Measurements from ENCODE around the gene MISP. TPM values are rescaled to one million over a fixed set of nuclear protein-coding genes. Genes with fewer than 3 reads are reported as not detected.

MISP gene
- total RNA-seq, 1 donor from 2014 or later, result not detected

DNA sequence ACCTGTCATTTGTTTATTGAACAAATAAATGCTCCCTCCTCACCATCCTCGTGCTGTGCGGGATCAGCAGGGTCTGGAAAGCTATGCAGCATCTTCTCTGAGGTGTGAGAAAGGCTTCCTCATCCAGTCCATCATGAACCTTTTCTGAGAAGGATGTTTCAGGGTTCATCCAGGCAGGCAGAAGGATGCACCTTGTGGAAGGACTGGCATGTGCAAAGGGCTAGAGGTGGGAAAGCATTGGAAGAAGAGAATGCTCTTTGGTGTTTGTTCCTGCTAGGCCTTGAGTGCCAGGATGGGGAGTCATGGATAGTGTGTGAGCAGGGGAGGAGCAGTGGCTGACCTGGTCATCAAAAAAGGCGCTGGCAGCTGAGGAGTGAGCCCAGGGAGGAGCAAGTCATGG lies 35.6 kb upstream of the MISP start:
- DNase-seq (ENCODE audit: low spot score in 2 of 2), result no peak
- H3K27ac ChIP-seq, result no peak overlapping the region
- intact Hi-C loops (cut with DNase I), result no loop called here
- H3K36me3 ChIP-seq, result no peaks in the 10 kb centered on the region
- no peak overlapping the region for H3K4me3 ChIP-seq
- H3K27me3 ChIP-seq, result peaks cover 7% of the 10 kb centered on the region
- no peaks in the 10 kb centered on the region for H3K4me1 ChIP-seq
- no peaks in the 10 kb centered on the region for H3K9me3 ChIP-seq
- TF ChIP-seq, protein P1, sequence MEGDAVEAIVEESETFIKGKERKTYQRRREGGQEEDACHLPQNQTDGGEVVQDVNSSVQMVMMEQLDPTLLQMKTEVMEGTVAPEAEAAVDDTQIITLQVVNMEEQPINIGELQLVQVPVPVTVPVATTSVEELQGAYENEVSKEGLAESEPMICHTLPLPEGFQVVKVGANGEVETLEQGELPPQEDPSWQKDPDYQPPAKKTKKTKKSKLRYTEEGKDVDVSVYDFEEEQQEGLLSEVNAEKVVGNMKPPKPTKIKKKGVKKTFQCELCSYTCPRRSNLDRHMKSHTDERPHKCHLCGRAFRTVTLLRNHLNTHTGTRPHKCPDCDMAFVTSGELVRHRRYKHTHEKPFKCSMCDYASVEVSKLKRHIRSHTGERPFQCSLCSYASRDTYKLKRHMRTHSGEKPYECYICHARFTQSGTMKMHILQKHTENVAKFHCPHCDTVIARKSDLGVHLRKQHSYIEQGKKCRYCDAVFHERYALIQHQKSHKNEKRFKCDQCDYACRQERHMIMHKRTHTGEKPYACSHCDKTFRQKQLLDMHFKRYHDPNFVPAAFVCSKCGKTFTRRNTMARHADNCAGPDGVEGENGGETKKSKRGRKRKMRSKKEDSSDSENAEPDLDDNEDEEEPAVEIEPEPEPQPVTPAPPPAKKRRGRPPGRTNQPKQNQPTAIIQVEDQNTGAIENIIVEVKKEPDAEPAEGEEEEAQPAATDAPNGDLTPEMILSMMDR (IDR thresholded peaks at IDR 0.05), result no peak

DNA sequence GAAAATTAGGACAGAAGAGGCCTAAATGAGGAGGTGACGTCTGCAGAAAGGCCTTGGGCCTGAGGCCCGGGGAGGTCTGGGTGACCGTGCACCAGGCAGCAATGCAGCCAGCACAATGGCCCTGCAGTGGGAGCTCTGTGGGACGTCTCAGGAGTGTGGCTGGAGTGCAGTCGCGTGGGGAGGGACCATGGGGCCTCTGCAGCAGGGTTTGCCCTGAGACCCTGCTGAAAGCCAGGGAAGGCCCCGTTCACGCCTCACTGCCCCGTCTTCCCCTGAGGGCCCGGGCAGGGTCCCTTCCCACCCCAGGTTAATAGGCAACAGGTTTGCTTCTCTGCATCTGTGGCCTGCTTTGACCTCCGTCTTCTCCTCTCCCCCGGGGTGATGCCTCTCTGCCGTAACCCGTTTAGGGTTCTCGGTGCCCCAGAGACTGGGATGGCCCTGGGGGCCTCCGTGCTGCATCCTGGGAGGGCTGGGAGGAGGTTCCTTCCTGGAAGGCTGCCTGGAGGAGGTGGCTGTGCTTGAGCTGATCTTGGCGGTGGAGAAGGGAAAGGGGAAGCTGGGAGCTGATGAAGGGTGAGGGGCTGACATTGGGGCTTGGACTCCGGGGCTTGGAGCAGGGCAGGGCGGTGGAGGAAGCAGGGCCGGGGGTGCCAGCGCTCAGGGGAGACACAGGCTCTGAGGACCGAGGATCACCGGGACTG lies 32.5 kb upstream of the MISP start:
- Histone ChIP-seq H3K9me3 (no peaks in the 10 kb centered on the region), H3K4me3 (no peak overlapping the region), H3K27ac (peak overlapping the region in 1 of 2 donors; percentile 70), H3K36me3 (no peaks in the 10 kb centered on the region), H3K4me1 (no peaks in the 10 kb centered on the region), H3K27me3 (peaks cover 7% of the 10 kb centered on the region)
- no peak for DNase-seq (ENCODE audit: low spot score in 2 of 2)
- intact Hi-C loops (cut with DNase I), result no loop called here
- TF ChIP-seq, protein P1 (IDR thresholded peaks at IDR 0.05), result no peak

DNA sequence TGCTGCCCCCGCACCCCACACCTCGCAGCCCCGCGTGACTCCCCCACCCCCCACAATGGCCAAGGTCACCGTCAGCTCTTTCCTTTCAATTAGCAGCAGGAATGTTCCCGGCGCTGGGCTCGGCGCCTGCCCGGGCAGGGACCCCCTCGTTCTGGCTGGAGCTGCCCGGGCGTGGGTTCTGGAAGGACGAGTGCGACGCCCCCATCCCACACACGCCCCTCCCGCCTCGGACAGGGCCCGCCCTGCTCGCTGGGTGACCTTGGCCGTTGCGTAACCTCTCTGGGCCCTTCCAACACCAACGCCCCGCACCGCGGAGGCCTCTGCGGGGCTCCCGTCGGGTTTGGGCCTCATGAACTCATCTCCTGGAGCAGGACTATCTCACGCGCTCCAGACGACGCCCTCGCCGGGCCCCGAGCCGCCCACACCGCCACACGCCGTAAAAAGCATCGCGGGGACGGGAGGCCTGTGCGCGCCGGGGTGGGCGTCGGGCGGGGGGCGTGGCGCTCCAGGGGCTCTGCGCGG lies 31.9 kb upstream of the MISP start:
- Histone ChIP-seq H3K9me3 (no peaks in the 10 kb centered on the region), H3K4me3 (peak overlapping the region in 1 of 2 donors; percentile 0), H3K36me3 (no peaks in the 10 kb centered on the region), H3K27ac (peak overlapping the region; percentile 51 to 70), H3K27me3 (peaks cover 7% of the 10 kb centered on the region), H3K4me1 (no peaks in the 10 kb centered on the region)
- intact Hi-C loops (cut with DNase I), result no loop called here
- TF ChIP-seq, protein P1 (IDR thresholded peaks at IDR 0.05), result no peak
- DNase-seq (ENCODE audit: low spot score in 2 of 2), result peak in 1 of 2 donors; percentile 76

DNA sequence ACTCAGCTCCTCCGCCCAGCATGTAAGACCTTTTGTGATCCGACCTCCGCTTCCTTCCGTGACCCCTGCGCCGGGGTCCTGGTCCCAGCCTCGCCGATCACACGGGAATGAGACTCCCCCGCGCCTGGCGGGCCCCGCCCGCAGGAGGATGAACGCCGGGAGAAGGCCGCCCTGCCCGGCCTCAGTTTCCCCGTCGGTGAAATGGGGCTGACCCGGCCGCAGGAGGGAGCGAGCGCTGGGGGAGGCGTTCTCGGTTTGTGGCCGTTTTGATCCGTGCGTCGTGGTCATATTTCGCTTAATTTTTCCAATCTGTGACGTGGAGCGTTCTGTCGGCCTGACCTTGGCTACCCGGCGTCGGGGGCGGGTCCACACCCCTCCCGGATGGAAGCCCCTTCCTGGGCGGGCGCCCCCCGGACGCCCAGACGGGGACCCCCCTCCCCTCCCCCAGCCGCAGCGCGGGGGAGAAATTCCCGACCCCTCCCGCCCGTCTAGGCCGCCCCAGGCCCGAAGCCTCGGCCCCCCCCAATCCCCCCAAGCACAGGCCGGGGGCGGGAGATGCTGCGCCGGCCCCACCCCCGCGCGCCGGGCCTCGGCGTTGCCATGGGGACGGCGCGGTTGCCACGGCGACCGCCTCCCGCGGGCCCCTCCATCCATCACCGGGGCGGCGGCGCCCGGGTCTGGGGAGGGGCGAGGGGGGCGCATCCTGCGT lies 31.1 kb upstream of the MISP start:
- Histone ChIP-seq H3K4me1 (no peaks in the 10 kb centered on the region), H3K9me3 (no peaks in the 10 kb centered on the region), H3K36me3 (no peaks in the 10 kb centered on the region), H3K4me3 (peak overlapping the region in 1 of 2 donors; percentile 0), H3K27ac (peak overlapping the region; percentile 51 to 70), H3K27me3 (peaks cover 7% of the 10 kb centered on the region)
- intact Hi-C loops (cut with DNase I), result no loop called here
- DNase-seq (ENCODE audit: low spot score in 2 of 2), result no peak
- TF ChIP-seq, protein P1 (IDR thresholded peaks at IDR 0.05), result no peak

GRCh38 chr19:720345-721160 lies 30.4 kb upstream of the MISP start:
- Histone ChIP-seq H3K27me3 (peaks cover 7% of the 10 kb centered on the region), H3K4me3 (no peak overlapping the region), H3K27ac (no peak overlapping the region), H3K4me1 (no peaks in the 10 kb centered on the region), H3K36me3 (no peaks in the 10 kb centered on the region), H3K9me3 (no peaks in the 10 kb centered on the region)
- intact Hi-C loops (cut with DNase I), result no loop called here
- DNase-seq (ENCODE audit: low spot score in 2 of 2), result no peak
- TF ChIP-seq, protein P1 (IDR thresholded peaks at IDR 0.05), result no peak
